ENCODE measurements around the gene AFAP1.

The AFAP1 gene

GRCh38 chr4:7967501-7968261, 28.0 kb upstream of the AFAP1 start:
- DNase-seq = peak in 1 of 2 donors; percentile 14

DNA sequence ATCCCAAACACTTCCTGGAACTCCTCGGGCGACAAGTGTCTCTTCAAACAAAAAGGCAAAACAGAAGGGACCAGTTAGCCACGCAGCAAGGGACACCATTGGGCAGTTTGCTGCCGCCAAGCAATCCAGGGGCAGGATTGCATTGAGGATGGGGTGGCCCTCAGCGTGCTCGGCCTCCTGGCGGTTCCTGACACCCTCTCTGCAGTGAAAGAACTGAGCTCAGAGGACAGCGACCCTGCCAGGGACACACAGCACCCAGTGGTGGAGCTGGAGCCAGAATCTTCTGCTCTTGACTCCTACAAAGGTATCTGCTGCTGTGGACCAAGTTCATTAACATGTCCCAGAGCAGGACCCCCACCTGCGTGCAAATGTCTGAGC, 27.4 kb upstream of the AFAP1 start:
- no peak for DNase-seq

DNA sequence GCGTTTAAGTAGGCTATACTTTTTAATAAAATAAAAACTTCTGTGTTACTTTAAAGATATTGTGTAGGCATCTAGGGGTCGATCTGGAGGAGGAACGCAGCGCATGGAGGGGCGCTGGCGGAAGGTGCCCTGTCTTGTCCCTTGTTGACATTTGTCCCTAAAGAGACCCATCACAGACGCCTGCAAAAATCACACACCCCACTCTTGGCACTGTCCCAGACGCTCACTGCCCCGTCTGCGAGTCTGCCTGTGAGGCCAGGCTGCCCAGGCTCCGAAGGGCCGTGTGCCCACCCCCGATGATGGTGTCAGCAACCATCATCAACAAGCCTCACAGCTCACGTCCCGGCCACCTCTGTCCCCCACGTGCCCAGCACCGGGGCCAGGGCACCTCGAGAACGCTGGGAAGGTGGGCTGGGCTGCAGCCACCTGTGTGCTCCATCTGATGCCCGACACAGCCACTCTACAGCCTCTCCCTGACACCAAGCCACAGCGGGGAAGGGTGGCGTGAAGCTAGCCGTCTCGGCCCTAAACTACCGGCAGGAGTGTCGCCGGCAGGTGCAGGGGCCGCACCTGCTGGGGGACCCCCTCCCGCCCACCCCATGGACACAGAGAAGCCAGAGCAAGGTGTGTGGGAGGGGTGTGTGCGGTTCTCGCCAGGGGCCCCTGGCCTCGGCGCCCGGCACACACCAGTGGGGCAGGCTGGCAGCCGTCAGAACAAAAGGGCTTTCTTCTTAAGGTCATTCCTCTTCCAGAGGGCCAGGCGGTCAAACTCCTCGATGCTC, 26.8 kb upstream of the AFAP1 start:
- no peak for DNase-seq

DNA sequence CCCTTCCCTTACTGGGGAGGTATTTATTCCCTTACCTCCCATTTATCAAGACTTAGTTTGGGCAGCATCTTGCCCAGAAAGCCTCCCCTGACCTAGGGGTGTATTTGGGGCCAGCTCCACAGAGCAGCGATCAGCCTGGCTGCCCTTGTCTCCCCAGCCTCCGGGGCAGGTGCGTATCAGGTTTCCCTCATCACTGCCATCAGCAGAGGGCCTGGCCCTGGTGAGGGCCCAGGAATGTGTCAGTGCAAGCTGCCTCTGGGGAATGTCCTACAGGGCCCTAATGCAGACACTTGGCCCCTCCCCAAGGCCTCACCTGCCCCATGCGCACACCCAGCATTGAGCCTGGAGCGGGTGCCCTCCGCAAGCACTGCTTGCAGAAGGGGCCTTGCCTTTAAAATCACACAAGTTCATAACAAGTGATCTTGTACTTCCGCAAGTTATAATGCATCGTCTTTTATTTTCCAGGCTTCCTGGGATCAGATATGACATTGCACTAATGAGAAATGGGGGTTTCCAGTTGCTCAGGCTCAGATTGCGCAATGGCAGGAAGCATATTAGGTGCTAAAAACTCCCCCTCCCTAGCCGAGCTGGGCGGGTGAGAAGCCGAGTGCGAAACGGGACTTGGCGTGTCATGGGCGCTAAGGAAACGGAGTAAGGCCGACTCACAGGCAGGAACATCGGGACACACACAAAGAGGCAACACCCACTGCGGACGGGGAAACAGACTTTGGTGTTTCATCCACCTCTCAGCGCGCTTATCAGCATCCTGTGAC, 25.4 kb upstream of the AFAP1 start:
- DNase-seq = peak; percentile 54 to 76

GRCh38 chr4:7964459-7964858, 24.8 kb upstream of the AFAP1 start:
- peak; percentile 40 to 68 for DNase-seq

DNA sequence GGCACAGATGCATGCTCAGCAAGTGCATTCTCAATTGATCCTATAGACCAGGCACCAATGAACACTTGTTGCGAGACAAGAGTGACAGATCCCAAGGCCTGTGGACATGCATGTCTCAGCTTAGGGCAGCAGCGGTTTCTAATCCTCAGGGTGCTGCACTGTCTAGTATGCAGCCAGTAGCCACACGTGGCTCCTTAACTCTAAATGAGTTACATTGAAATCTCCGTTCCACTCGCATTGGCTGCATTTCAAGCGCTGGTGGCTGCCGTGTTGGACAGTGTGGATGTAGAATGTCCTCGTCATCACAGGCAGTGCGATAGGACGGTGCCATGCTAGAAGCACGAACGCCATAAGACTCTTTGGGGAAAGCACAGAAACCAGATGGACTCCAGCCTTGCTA, 24.0 kb upstream of the AFAP1 start:
- no peak for DNase-seq

DNA sequence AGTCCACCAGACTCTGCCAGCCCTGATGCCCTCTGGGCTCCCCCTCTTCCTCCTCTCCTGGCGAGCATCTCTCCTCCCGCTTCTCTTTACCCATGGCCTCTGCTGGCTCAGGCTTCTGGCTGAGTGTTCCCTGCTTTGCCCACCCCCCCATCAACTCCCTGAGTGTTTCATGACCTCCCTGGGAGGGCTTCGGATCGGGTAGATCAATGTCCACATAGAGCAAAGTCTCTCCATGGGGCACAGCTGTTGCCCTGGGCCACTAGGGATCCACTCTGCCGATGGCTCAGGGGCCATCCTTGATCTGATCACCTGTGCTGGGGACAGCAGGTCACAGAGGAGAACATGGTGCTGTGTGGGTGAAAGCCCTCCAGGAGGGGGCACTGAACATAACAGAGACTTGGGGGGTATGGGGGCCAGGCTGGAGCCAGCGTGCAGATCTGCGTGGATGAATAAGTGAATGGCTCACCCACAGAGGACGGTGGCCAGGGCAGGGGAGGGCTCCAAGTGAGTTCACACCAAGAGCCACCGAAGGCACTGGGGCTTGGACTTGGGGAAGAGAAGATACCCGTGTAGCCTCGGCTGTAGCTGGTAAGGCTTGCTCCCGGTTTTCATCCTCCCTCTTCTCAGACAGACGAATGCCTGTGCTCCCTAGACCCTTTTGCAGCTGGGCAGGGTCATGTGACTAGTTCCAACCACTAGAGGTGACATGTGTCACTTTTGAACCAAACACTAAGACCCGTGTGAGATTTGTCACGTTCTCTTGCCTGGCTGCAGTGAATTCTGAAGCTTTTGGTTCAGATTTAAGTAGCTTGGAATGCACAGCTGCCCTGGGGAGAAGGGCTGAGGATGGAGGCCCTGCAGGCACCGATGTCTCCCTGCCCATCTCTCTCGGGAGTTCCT, 23.2 kb upstream of the AFAP1 start:
- no peak for DNase-seq

GRCh38 chr4:7960790-7961655, 21.4 kb upstream of the AFAP1 start:
- DNase-seq = no peak

- DNase-seq = no peak
These were observed 20.5 kb upstream of the AFAP1 start for GRCh38 chr4:7960017-7960789.

DNA sequence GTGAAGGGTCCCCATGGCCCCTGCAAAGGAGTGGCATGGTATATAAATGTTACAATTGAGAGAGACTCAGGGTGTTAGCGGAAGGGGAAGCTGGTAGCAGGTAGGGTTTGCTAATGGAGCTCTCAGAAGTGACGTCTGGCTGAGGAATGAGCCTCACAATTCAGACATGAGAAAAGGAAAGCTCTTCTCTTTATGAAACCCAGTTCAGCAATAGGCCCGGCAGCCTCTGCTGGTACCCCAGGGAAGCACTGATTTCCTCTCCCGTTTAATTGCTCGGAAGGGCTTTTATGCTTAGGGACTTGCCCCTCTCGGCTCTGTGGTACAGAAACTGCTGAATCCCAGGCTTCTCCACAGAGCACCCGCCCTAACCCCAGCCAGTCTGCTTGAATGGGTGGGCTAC, 19.4 kb upstream of the AFAP1 start:
- DNase-seq = no peak

GRCh38 chr4:7956934-7957656, 17.4 kb upstream of the AFAP1 start:
- no peak for DNase-seq

GRCh38 chr4:7956270-7956808, 16.7 kb upstream of the AFAP1 start:
- DNase-seq = no peak

- DNase-seq = no peak
These were observed 15.7 kb upstream of the AFAP1 start for GRCh38 chr4:7955393-7955792.

GRCh38 chr4:7952615-7953014, 13.0 kb upstream of the AFAP1 start:
- DNase-seq = no peak

- no peak for DNase-seq
These were observed 10.8 kb upstream of the AFAP1 start for GRCh38 chr4:7950301-7951092.

GRCh38 chr4:7949759-7950158, 10.1 kb upstream of the AFAP1 start:
- no peak for DNase-seq

GRCh38 chr4:7947927-7948326, 8.3 kb upstream of the AFAP1 start:
- DNase-seq = no peak

DNA sequence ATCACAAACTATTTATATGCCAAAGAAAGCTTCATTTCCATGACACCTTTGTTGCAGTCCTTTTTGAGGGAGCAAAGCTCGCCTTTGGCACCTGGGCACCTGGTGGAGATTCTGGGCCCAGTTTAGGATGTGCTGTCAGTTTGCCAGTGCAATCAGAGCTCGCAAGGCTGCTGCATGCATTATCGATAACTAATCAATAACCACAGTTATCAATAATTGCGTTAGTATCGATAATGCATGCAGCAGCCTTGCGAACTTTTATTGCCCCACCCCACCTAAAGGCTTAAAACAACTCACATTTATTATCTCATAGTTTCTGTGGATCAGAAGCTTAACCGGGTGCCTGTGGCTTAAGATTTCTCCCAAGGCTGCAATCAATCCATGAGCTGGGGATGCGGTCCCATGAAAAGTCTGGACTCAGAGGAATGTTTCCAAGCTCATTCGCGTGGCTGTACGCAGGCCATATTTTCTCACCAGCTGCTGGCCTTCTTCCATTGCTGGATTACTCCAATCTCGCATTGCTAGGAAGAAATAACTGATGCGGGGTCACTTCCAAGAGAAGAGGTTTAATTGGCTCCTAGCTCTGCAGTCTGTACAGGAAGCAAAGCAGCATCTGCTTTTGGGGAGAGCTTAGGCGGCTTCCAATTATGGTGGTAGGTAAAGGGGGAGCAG, 6.2 kb upstream of the AFAP1 start:
- no peak for DNase-seq

Measured in CD4-positive, alpha-beta T cell treated with Interleukin-1 beta for 1 hour (primary cell).